SU-DHL-6 (cell line): ENCODE results near the gene TTLL11.

Experiments
- CTCF ChIP-seq: fragments of 200-600 bp; sonication (generic); IDR thresholded peaks from one replicate; pipeline ENCODE4 v1.5.1; 2017; ENCODE audit warnings: antibody characterized with exemption, mild to moderate bottlenecking, low read length, moderate library complexity; ENCODE audit not compliant: insufficient read depth, poor library complexity, severe bottlenecking
- EZH2phosphoT487 ChIP-seq: fragments of 200-600 bp; sonication (generic), shearing (Covaris generic); conservative IDR thresholded peaks from 2 replicates; pipeline ENCODE4 v1.6.1; 2018; ENCODE audit warnings: mild to moderate bottlenecking, antibody characterized with exemption, low read length, moderate library complexity, mixed read lengths

- TF ChIP-seq CTCF (no peak), EZH2phosphoT487 (no peak)
Observed at GRCh38 chr9:122100756-122101155, 7.6 kb upstream of the TTLL11 start.
